BJ (cell line): ENCODE measurements around the gene PTCD1. TPM values are rescaled to one million over a fixed set of nuclear protein-coding genes. Genes with fewer than 3 reads are reported as not detected.

ENCODE experiments used
- CTCF ChIA-PET: fragments of 350-600 bp; formaldehyde crosslinking; extraction: SDS; loops from one replicate; lab custom pipeline; 2021; ENCODE audit warnings: antibody characterized with exemption, inconsistent platforms; lab: Yijun Ruan, JAX
- POLR2A ChIA-PET: fragments of 300-600 bp; sonication (Branson Sonifier 250); formaldehyde crosslinking; extraction: SDS; loops from one replicate; lab custom pipeline; 2021; ENCODE audit warnings: antibody characterized with exemption; lab: Charles Lee
- DNase-seq: peaks from one replicate; pipeline ENCODE4 v3.0.0-alpha.2; 2011; ENCODE audit warnings: low read depth
- H3K27me3 ChIP-seq: 2 replicates; pipeline ENCODE4 v1.6.0; 2011; ENCODE audit warnings: low read length; ENCODE audit not compliant: control insufficient read depth, insufficient read depth
- H3K36me3 ChIP-seq: 2 replicates; pipeline ENCODE4 v1.5.1; 2011; ENCODE audit warnings: low read length; ENCODE audit not compliant: control insufficient read depth, insufficient read depth
- H3K4me3 ChIP-seq: 2 replicates; pipeline ENCODE4 v1.5.1; 2011; ENCODE audit warnings: low read depth, mild to moderate bottlenecking, control low read depth, low read length
- polyA plus RNA-seq: library from polyadenylated mRNA; depleted of rRNA; stranded (reverse); fragments of >200 nt; gene quantifications from 2 replicates; pipeline ENCODE4 v1.2.3, GENCODE V29; 2011
- TF ChIP-seq, protein P1 (sequence below): IDR thresholded peaks from 2 replicates; pipeline ENCODE4 v1.5.1; 2011; ENCODE audit warnings: low read depth, mild to moderate bottlenecking, control low read depth, inconsistent platforms, low read length, moderate library complexity; ENCODE audit not compliant: insufficient read depth

The PTCD1 gene
- polyA plus RNA-seq, 1 experiment = 3.5 TPM

- CTCF ChIA-PET = interaction anchor here (1.2 kb wide), 1 partner anchor 14 kb away, joined by 3 read pairs; no protein-coding TSS in a partner anchor
- peaks cover 26% of the 10 kb centered on the region for H3K36me3 ChIP-seq
- no peak overlapping the region for H3K4me3 ChIP-seq
- DNase-seq = no peak
- no peaks in the 10 kb centered on the region for H3K27me3 ChIP-seq
- POLR2A ChIA-PET = no interaction called here
- TF ChIP-seq, protein P1, sequence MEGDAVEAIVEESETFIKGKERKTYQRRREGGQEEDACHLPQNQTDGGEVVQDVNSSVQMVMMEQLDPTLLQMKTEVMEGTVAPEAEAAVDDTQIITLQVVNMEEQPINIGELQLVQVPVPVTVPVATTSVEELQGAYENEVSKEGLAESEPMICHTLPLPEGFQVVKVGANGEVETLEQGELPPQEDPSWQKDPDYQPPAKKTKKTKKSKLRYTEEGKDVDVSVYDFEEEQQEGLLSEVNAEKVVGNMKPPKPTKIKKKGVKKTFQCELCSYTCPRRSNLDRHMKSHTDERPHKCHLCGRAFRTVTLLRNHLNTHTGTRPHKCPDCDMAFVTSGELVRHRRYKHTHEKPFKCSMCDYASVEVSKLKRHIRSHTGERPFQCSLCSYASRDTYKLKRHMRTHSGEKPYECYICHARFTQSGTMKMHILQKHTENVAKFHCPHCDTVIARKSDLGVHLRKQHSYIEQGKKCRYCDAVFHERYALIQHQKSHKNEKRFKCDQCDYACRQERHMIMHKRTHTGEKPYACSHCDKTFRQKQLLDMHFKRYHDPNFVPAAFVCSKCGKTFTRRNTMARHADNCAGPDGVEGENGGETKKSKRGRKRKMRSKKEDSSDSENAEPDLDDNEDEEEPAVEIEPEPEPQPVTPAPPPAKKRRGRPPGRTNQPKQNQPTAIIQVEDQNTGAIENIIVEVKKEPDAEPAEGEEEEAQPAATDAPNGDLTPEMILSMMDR = 0 out of 2 replicates have a peak, but pooled peaks have one; percentile 9
Observed at GRCh38 chr7:99461221-99461620, 22.6 kb upstream of the PTCD1 start.

- DNase-seq = no peak
- Histone ChIP-seq H3K4me3 (no peak overlapping the region), H3K27me3 (no peaks in the 10 kb centered on the region), H3K36me3 (peaks cover 26% of the 10 kb centered on the region)
- TF ChIP-seq, protein P1 = no peak
- CTCF ChIA-PET = interaction anchor here (0.5 to 1.2 kb wide), 3 partner anchors 14 to 45 kb away, joined by 3 to 4 read pairs (median 3); no protein-coding TSS in a partner anchor
- POLR2A ChIA-PET = no interaction called here
Observed at GRCh38 chr7:99460651-99461050, 22.1 kb upstream of the PTCD1 start.

DNA sequence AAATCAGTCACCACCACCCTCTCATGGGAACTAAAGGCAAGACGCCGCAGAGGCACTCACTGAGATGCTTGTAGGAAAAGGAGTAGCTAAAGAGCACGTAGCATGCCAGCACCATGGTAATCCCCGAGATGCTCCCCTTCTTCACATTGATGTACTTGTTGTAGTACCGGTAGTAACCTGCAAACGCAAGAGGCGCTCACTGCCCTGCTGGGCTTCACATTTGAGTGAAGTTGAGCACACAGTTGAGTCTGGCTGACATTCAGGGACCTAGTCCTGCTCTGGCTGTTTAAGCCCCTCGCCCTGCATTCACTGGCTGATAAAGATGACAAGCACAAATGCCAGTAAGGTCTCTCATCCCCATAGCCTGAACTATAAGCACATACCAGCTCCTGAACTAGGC lies 20.5 kb upstream of the PTCD1 start:
- H3K27me3 ChIP-seq = no peaks in the 10 kb centered on the region
- CTCF ChIA-PET = no interaction called here
- POLR2A ChIA-PET = no interaction called here
- peaks cover 29% of the 10 kb centered on the region for H3K36me3 ChIP-seq
- TF ChIP-seq, protein P1 = peak; percentile 35
- H3K4me3 ChIP-seq = no peak overlapping the region
- DNase-seq = no peak

DNA sequence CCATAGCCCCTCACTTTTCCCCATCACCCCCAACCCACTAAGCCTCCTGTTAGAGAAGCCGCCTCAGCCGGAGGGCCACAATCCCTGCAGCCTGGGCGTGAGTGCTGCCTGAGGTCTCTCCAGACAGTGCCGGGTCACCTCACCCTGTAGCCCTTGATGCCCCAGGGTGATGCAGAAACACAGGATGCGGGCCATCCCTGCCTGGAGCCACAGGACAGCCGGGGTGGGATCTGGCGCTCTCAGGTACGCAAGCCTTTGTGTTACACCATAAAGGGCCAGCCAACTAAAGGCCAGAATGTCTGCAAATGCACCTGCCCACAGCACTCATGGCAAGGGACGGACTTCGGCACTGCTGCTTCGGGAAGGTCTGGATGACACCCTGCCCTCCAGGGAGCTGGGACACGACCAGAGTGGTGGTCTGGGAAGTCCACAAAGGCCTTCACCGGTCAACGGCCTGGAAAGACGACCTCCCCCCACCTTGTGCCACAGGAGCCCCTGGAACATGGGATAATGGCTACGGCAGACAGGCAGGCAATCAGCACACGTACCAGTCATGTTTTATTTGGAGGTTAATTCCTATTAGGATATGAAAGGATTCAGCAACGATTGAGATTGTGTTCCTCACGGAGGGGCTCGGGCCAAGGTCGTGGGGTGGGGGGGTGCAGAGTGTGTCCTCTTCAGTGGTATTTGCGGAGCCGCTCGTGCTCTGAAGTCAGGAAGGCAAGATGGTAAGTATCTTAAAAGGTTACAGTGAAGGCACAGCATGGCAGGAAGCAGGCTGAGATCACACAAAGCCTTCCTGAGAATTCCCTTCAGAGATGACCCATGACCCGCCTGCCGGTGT lies 19.3 kb upstream of the PTCD1 start:
- Histone ChIP-seq H3K36me3 (peaks cover 35% of the 10 kb centered on the region), H3K27me3 (no peaks in the 10 kb centered on the region), H3K4me3 (no peak overlapping the region)
- TF ChIP-seq, protein P1 = no peak
- ChIA-PET POLR2A (no interaction called here), CTCF (interaction anchor here (0.6 kb wide), 1 partner anchor 436 kb away, joined by 3 read pairs; no protein-coding TSS in a partner anchor)
- no peak for DNase-seq

GRCh38 chr7:99457050-99457649 lies 18.6 kb upstream of the PTCD1 start:
- Histone ChIP-seq H3K27me3 (no peaks in the 10 kb centered on the region), H3K36me3 (peaks cover 37% of the 10 kb centered on the region), H3K4me3 (no peak overlapping the region)
- ChIA-PET POLR2A (no interaction called here), CTCF (interaction anchor here (0.6 kb wide), 1 partner anchor 436 kb away, joined by 3 read pairs; no protein-coding TSS in a partner anchor)
- TF ChIP-seq, protein P1 = no peak
- no peak for DNase-seq
